HCT116 (cell line): ENCODE results near the gene GRM3. TPM values are rescaled to one million over a fixed set of nuclear protein-coding genes. Genes with fewer than 3 reads are reported as not detected.

ENCODE experiments used
- ATAC-seq: fragments of 200-7000 bp; cut with Tn5 transposase; 2 replicates; pipeline ENCODE4 v1.9.1; 2020; ENCODE audit warnings: mild to moderate bottlenecking, moderate library complexity
- BruUV-seq: library from RNA; stranded (reverse); fragments of 400-500 nt; replicated peaks from 2 replicates; lab custom pipeline; 2021; lab: Mats Ljungman, UMichigan
- CTCF ChIA-PET: fragments of 300-600 bp; sonication (Branson Sonifier 250); formaldehyde crosslinking; loops from one replicate; lab custom pipeline; 2021; ENCODE audit warnings: antibody characterized with exemption; lab: Charles Lee
- POLR2A ChIA-PET: fragments of 300-600, 350-600 bp; sonication (Branson Sonifier 250); formaldehyde crosslinking; loops from one replicate; lab custom pipeline; 2021; ENCODE audit warnings: antibody characterized with exemption; lab: Charles Lee
- RAD21 ChIA-PET, 2 experiments: fragments of 300-600 bp; sonication (Branson Sonifier 250); formaldehyde crosslinking; loops; one replicate each; lab custom pipeline; 2023; ENCODE audit warnings: low total read pairs in 2 of 2; ENCODE audit not compliant: uncharacterized antibody in 2 of 2, unreplicated experiment in 2 of 2, low non-redundant PET in 1 of 2; lab: Charles Lee
- DNase-seq: peaks from one replicate; pipeline ENCODE4 v3.0.0-alpha.2; 2010; ENCODE audit warnings: low read depth, low spot score
- H2AFZ ChIP-seq: fragments of 200-600 bp; shearing (Covaris generic), sonication (generic); 2 replicates; pipeline ENCODE4 v1.6.1; 2017; ENCODE audit warnings: low read depth, mixed run types, mixed read lengths, antibody characterized with exemption, low read length; ENCODE audit not compliant: poor library complexity, severe bottlenecking
- H3K27ac ChIP-seq: 2 replicates; pipeline ENCODE4 v1.5.1; 2012; ENCODE audit warnings: low read depth, low read length
- H3K27me3 ChIP-seq: fragments of 200-600 bp; sonication (generic); 2 replicates; pipeline ENCODE4 v1.6.1; 2016; ENCODE audit warnings: mixed run types, low read length, mixed read lengths; ENCODE audit not compliant: insufficient read depth
- H3K36me3 ChIP-seq, 2 experiments: fragments of 200-500 bp in 1 of 2; fragments of 200-600 bp in 1 of 2; sonication (Bioruptor generic) in 1 of 2; sonication (generic) in 1 of 2; 2 replicates each; pipeline versions ENCODE4 v1.5.1 to v1.6.1; 2014 to 2016; ENCODE audit warnings: low read length in 2 of 2, inconsistent platforms in 1 of 2, mixed read lengths in 1 of 2, mixed run types in 1 of 2; ENCODE audit not compliant: insufficient read depth in 2 of 2, control insufficient read depth in 1 of 2
- H3K4me1 ChIP-seq, 2 experiments: fragments of 200-600 bp in 1 of 2; sonication (generic) in 1 of 2; 2 replicates each; pipeline versions ENCODE4 v1.5.1 to v1.6.1; 2012 to 2017; ENCODE audit warnings: low read length in 2 of 2, inconsistent platforms in 1 of 2, mild to moderate bottlenecking in 1 of 2, mixed read lengths in 1 of 2, mixed run types in 1 of 2, moderate library complexity in 1 of 2; ENCODE audit not compliant: insufficient read depth in 2 of 2, control insufficient read depth in 1 of 2
- H3K4me2 ChIP-seq: fragments of 200-600 bp; sonication (generic); 2 replicates; pipeline ENCODE4 v1.6.1; 2017; ENCODE audit warnings: mixed run types, low read length, mixed read lengths
- H3K4me3 ChIP-seq, 2 experiments: fragments of 200-600 bp in 1 of 2; sonication (generic) in 1 of 2; replicated peaks in 1 of 2; 2 replicates each; pipeline ENCODE4 v1.5.1; 2011 to 2016; ENCODE audit warnings: low read length in 2 of 2, control low read depth in 1 of 2, low read depth in 1 of 2, mild to moderate bottlenecking in 1 of 2, mixed read lengths in 1 of 2, mixed run types in 1 of 2
- H3K79me2 ChIP-seq: fragments of 200-600 bp; sonication (generic); 2 replicates; pipeline ENCODE4 v1.6.1; 2017; ENCODE audit warnings: mild to moderate bottlenecking, mixed run types, low read length, moderate library complexity, mixed read lengths; ENCODE audit not compliant: insufficient read depth
- H3K9ac ChIP-seq: fragments of 200-600 bp; sonication (generic); 2 replicates; pipeline ENCODE4 v1.6.1; 2016; ENCODE audit warnings: low read length, mixed read lengths
- H3K9me2 ChIP-seq: fragments of 200-600 bp; sonication (generic), shearing (Covaris generic); 2 replicates; pipeline ENCODE4 v1.6.1; 2017; ENCODE audit warnings: mixed run types, mild to moderate bottlenecking, moderate library complexity; ENCODE audit not compliant: insufficient read depth
- H3K9me3 ChIP-seq, 2 experiments: fragments of 200-500 bp in 1 of 2; fragments of 200-600 bp in 1 of 2; sonication (Bioruptor generic) in 1 of 2; sonication (generic) in 1 of 2; 2 replicates each; pipeline ENCODE4 v1.6.1; 2014 to 2017; ENCODE audit warnings: low read length in 2 of 2, mixed read lengths in 2 of 2, inconsistent platforms in 1 of 2, low read depth in 1 of 2, mild to moderate bottlenecking in 1 of 2, mixed run types in 1 of 2, moderate library complexity in 1 of 2; ENCODE audit not compliant: control insufficient read depth in 1 of 2, insufficient read depth in 1 of 2
- H4K20me1 ChIP-seq: fragments of 200-600 bp; sonication (generic), shearing (Covaris generic); 2 replicates; pipeline ENCODE4 v1.6.1; 2017; ENCODE audit warnings: mixed run types, mild to moderate bottlenecking, moderate library complexity; ENCODE audit not compliant: insufficient read depth
- ATF3 ChIP-seq: IDR thresholded peaks from 2 replicates; pipeline ENCODE4 v1.6.1; 2012
- CBX3 ChIP-seq: IDR thresholded peaks from 2 replicates; pipeline ENCODE4 v1.6.1; 2012; ENCODE audit warnings: low read depth
- CEBPB ChIP-seq: IDR thresholded peaks from 2 replicates; pipeline ENCODE4 v1.6.1; 2012; ENCODE audit warnings: low read depth
- CTCF ChIP-seq, 3 experiments: fragments of 200-600 bp in 1 of 3; sonication (generic) in 1 of 3; IDR thresholded peaks in 2 of 3; conservative IDR thresholded peaks in 1 of 3; 2 replicates each; pipeline ENCODE4 v1.5.1; 2012 to 2017; ENCODE audit warnings: low read depth in 2 of 3, low read length in 2 of 3, antibody characterized with exemption in 1 of 3, borderline replicate concordance in 1 of 3, control low read depth in 1 of 3, mild to moderate bottlenecking in 1 of 3, mixed read lengths in 1 of 3, mixed run types in 1 of 3, moderate library complexity in 1 of 3; ENCODE audit not compliant: insufficient read depth in 1 of 3
- EGR1 ChIP-seq: IDR thresholded peaks from 2 replicates; pipeline ENCODE4 v1.6.1; 2012; ENCODE audit warnings: low read depth
- EZH2 ChIP-seq: fragments of 200-600 bp; sonication (generic); IDR thresholded peaks from 2 replicates; pipeline ENCODE4 v1.6.1; 2017; ENCODE audit warnings: antibody characterized with exemption, mixed run types
- EZH2phosphoT487 ChIP-seq: fragments of 200-600 bp; IDR thresholded peaks from 2 replicates; pipeline ENCODE4 v1.6.1; 2018; ENCODE audit warnings: antibody characterized with exemption, borderline replicate concordance
- FOSL1 ChIP-seq: IDR thresholded peaks from 2 replicates; pipeline ENCODE4 v1.6.1; 2012; ENCODE audit warnings: low read depth
- POLR2AphosphoS5 ChIP-seq: IDR thresholded peaks from 2 replicates; pipeline ENCODE4 v1.6.1; 2011; ENCODE audit warnings: mild to moderate bottlenecking, low read depth, low read length, moderate library complexity
- RAD21 ChIP-seq: IDR thresholded peaks from 2 replicates; pipeline ENCODE4 v1.6.1; 2012; ENCODE audit warnings: low read depth, mild to moderate bottlenecking
- REST ChIP-seq: IDR thresholded peaks from 2 replicates; pipeline ENCODE4 v1.6.1; 2012; ENCODE audit warnings: low read depth
- SP1 ChIP-seq: IDR thresholded peaks from 2 replicates; pipeline ENCODE4 v1.6.1; 2012; ENCODE audit warnings: low read depth
- SRF ChIP-seq: IDR thresholded peaks from 2 replicates; pipeline ENCODE4 v1.6.1; 2012; ENCODE audit warnings: low read depth
- YY1 ChIP-seq: IDR thresholded peaks from 2 replicates; pipeline ENCODE4 v1.6.1; 2011; ENCODE audit warnings: low read length, low read depth, moderate library complexity, mild to moderate bottlenecking; ENCODE audit not compliant: insufficient replicate concordance; ENCODE audit errors: extremely low read depth
- ZBTB33 ChIP-seq: IDR thresholded peaks from 2 replicates; pipeline ENCODE4 v1.6.1; 2011; ENCODE audit warnings: mild to moderate bottlenecking, low read length, moderate library complexity; ENCODE audit not compliant: insufficient replicate concordance; ENCODE audit errors: extremely low read depth
- ZFX ChIP-seq: fragments of 450-650 bp; IDR thresholded peaks from 2 replicates; pipeline ENCODE4 v1.6.1; 2017
- ZNF274 ChIP-seq: fragments of 200-500 bp; sonication (Bioruptor generic); IDR thresholded peaks from 2 replicates; pipeline ENCODE4 v1.6.1; 2014; ENCODE audit warnings: mild to moderate bottlenecking, low read depth, low read length, inconsistent platforms
- intact Hi-C: fragments of 100-400 bp; cut with micrococcal nuclease; formaldehyde crosslinking; loops from 2 replicates; pipeline ENCODE4 v1.10.0; 2022
- total RNA-seq: library from RNA; stranded (reverse); gene quantifications from one replicate; pipeline ENCODE4 v1.2.1, GENCODE V29; 2021; ENCODE audit not compliant: unreplicated experiment

GRM3 gene
- total RNA-seq, 1 experiment from 2014 or later: not detected

GRCh38 chr7:86733783-86734182, 90.1 kb downstream of the GRM3 start (continued):
- TF ChIP-seq EZH2phosphoT487 (no peak), ATF3 (no peak), CEBPB (no peak), RAD21 (no peak), SP1 (no peak)

- ChIA-PET CTCF (no interaction called here), RAD21 (no interaction called here), POLR2A (no interaction called here)
- ATAC-seq (no peak), DNase-seq (no peak)
- Histone ChIP-seq H3K9me3 (no peaks in the 10 kb centered on the region), H3K36me3 (no peaks in the 10 kb centered on the region), H4K20me1 (no peaks in the 10 kb centered on the region), H3K4me2 (no peak overlapping the region), H3K9me2 (no peaks in the 10 kb centered on the region), H3K4me1 (no peaks in the 10 kb centered on the region), H3K27me3 (no peaks in the 10 kb centered on the region), H3K27ac (no peak overlapping the region), H3K4me3 (no peak overlapping the region), H3K9ac (no peak overlapping the region), H2AFZ (no peak overlapping the region), H3K79me2 (no peaks in the 10 kb centered on the region)
- intact Hi-C loops: no loop called here
- BruUV-seq: no TSS peak
- no peak for TF ChIP-seq ZBTB33
- TF ChIP-seq YY1: no peak
- no peak for TF ChIP-seq EGR1
- no peak for TF ChIP-seq ZFX
- no peak for TF ChIP-seq ATF3
- TF ChIP-seq POLR2AphosphoS5: no peak
- TF ChIP-seq EZH2: no peak
- no peak for TF ChIP-seq CBX3
- TF ChIP-seq ZNF274: no peak
- TF ChIP-seq SRF: no peak
- TF ChIP-seq CTCF (IDR thresholded peaks at IDR 0.05 in 2 of 3, conservative IDR thresholded peaks at IDR 0.05 in 1 of 3; ENCODE audit: borderline replicate concordance in 1 of 3, insufficient read depth in 1 of 3, low read depth in 2 of 3, low read length in 2 of 3): no peak
- TF ChIP-seq FOSL1: no peak
- no peak for TF ChIP-seq CEBPB
- TF ChIP-seq REST: no peak
Observed at GRCh38 chr7:86745013-86745745, 101.5 kb downstream of the GRM3 start.
